RWPE2 (cell line): Measurements from ENCODE around the gene SLC20A1.

Experiments
- ATAC-seq: fragments of 200-7000 bp; cut with Tn5 transposase; 3 replicates; pipeline ENCODE4 v1.9.1; 2021; ENCODE audit warnings: low read depth
- DNase-seq: peaks from one replicate; pipeline ENCODE4 v3.0.0-alpha.2; 2020; ENCODE audit warnings: low spot score
- H3K27ac ChIP-seq: fragments of 450-650 bp; 2 replicates; pipeline ENCODE4 v1.5.1; 2017; ENCODE audit warnings: mild to moderate bottlenecking; ENCODE audit not compliant: poor library complexity, severe bottlenecking
- H3K27me3 ChIP-seq: fragments of 250-450 bp; sonication (Bioruptor Pico); 2 replicates; pipeline ENCODE4 v1.5.1; 2021; ENCODE audit warnings: mild to moderate bottlenecking, moderate library complexity; ENCODE audit not compliant: insufficient read depth, poor library complexity, severe bottlenecking
- H3K36me3 ChIP-seq: fragments of 250-450 bp; sonication (Bioruptor Pico); 2 replicates; pipeline ENCODE4 v1.5.1; 2020; ENCODE audit warnings: low read depth, mild to moderate bottlenecking, moderate library complexity
- H3K4me1 ChIP-seq: fragments of 250-450 bp; sonication (Bioruptor Pico); 2 replicates; pipeline ENCODE4 v1.5.1; 2021; ENCODE audit warnings: mild to moderate bottlenecking, moderate library complexity; ENCODE audit not compliant: insufficient read depth, poor library complexity, severe bottlenecking
- H3K4me3 ChIP-seq: fragments of 250-450 bp; sonication (Bioruptor Pico); 2 replicates; pipeline ENCODE4 v1.5.1; 2021; ENCODE audit warnings: mild to moderate bottlenecking, moderate library complexity; ENCODE audit not compliant: severe bottlenecking
- H3K9me3 ChIP-seq: fragments of 250-450 bp; sonication (Bioruptor Pico); 2 replicates; pipeline ENCODE4 v1.5.1; 2021; ENCODE audit warnings: mild to moderate bottlenecking, moderate library complexity; ENCODE audit not compliant: severe bottlenecking
- CTCF ChIP-seq: fragments of 450-650 bp; IDR thresholded peaks from one replicate; pipeline ENCODE4 v1.5.1; 2017; ENCODE audit warnings: mild to moderate bottlenecking, moderate library complexity; ENCODE audit not compliant: poor library complexity, severe bottlenecking

SLC20A1 gene

DNA sequence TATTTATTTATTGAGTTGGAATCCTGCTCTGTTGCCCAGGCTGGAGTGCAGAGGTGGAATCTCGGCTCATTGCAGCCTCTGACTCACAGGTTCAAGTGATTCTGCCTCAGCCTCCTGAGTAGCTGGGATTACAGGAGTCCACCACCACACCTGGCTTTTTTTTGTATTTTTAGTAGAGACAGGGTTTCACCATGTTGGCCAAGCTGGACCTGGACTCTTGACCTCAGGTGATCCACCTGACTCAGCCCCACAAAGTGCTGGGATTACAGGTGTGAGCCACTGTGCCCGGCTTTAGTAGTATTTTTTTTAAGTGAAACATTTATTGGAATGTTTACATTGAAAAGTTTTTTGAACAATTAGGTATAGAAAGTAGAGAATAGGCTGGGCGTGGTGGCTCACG, 23.9 kb downstream of the SLC20A1 start:
- no peaks in the 10 kb centered on the region for H3K9me3 ChIP-seq
- no peaks in the 10 kb centered on the region for H3K27me3 ChIP-seq
- DNase-seq (no peak), ATAC-seq (no peak)
- no peaks in the 10 kb centered on the region for H3K36me3 ChIP-seq
- H3K4me1 ChIP-seq: no peaks in the 10 kb centered on the region
- TF ChIP-seq CTCF: no peak
- no peak overlapping the region for H3K4me3 ChIP-seq
- H3K27ac ChIP-seq: no peak overlapping the region

GRCh38 chr2:112670252-112671022, 24.7 kb downstream of the SLC20A1 start:
- no peaks in the 10 kb centered on the region for H3K9me3 ChIP-seq
- no peak for ATAC-seq
- no peak overlapping the region for H3K27ac ChIP-seq
- no peak for DNase-seq
- no peaks in the 10 kb centered on the region for H3K36me3 ChIP-seq
- TF ChIP-seq CTCF: no peak
- H3K27me3 ChIP-seq: no peaks in the 10 kb centered on the region
- H3K4me1 ChIP-seq: no peaks in the 10 kb centered on the region
- no peak overlapping the region for H3K4me3 ChIP-seq

GRCh38 chr2:112671801-112672200, 26.1 kb downstream of the SLC20A1 start:
- no peak overlapping the region for H3K4me3 ChIP-seq
- H3K27ac ChIP-seq: no peak overlapping the region
- H3K36me3 ChIP-seq: no peaks in the 10 kb centered on the region
- no peaks in the 10 kb centered on the region for H3K9me3 ChIP-seq
- H3K27me3 ChIP-seq: no peaks in the 10 kb centered on the region
- no peak for DNase-seq
- no peak for TF ChIP-seq CTCF
- no peak for ATAC-seq
- H3K4me1 ChIP-seq: no peaks in the 10 kb centered on the region

GRCh38 chr2:112673008-112673407, 27.3 kb downstream of the SLC20A1 start:
- no peaks in the 10 kb centered on the region for H3K27me3 ChIP-seq
- H3K9me3 ChIP-seq: no peaks in the 10 kb centered on the region
- no peak overlapping the region for H3K4me3 ChIP-seq
- H3K27ac ChIP-seq: no peak overlapping the region
- DNase-seq (no peak), ATAC-seq (no peak)
- no peak for TF ChIP-seq CTCF
- H3K36me3 ChIP-seq: no peaks in the 10 kb centered on the region
- H3K4me1 ChIP-seq: no peaks in the 10 kb centered on the region

DNA sequence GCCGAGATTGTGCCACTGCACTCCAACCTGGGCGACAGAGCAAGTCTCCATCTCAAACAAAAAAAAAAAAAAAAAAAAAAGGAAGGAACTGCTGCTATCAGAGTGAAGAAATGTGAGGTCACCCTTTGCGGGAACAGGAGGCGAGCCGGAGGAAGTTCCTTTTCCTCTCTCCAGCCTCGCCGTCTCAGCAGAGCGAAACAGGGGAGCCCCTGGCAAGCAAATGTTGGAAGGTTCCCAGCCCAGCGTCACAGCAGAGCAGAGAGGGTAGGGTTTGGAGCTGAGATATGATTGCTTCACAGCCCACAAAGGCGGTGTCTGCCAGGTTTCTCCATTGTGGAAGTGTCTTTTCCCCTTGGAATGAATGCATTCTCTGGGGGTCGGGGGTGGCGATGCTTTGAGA, 28.5 kb downstream of the SLC20A1 start:
- Histone ChIP-seq H3K9me3 (no peaks in the 10 kb centered on the region), H3K27ac (no peak overlapping the region), H3K4me1 (no peaks in the 10 kb centered on the region), H3K4me3 (no peak overlapping the region), H3K36me3 (no peaks in the 10 kb centered on the region), H3K27me3 (no peaks in the 10 kb centered on the region)
- ATAC-seq: no peak
- no peak for TF ChIP-seq CTCF
- DNase-seq: no peak
